IMR-90 (cell line): ENCODE results near the gene RAB4B. TPM values are rescaled to one million over a fixed set of nuclear protein-coding genes. Genes with fewer than 3 reads are reported as not detected.
"Not testable (repeated sequence)": the region's sequence is repeated elsewhere in the genome, so short reads cannot be mapped to it uniquely, and the experiment has no call there.

Experiments used
- ATAC-seq: fragments of 200-7000 bp; cut with Tn5 transposase; 2 replicates; pipeline ENCODE4 v1.9.1; 2020; ENCODE audit warnings: low read depth, mild to moderate bottlenecking, moderate library complexity
- BruUV-seq: library from RNA; stranded (reverse); fragments of 400-500 nt; replicated peaks from 2 replicates; lab custom pipeline; 2021; lab: Mats Ljungman, UMichigan
- CTCF ChIA-PET: fragments of 300-600 bp; formaldehyde crosslinking; extraction: SDS; loops from one replicate; lab custom pipeline; 2021; ENCODE audit warnings: antibody characterized with exemption; lab: Yijun Ruan, JAX
- POLR2A ChIA-PET: fragments of 300-600 bp; sonication (Branson Sonifier 250); formaldehyde crosslinking; loops from one replicate; lab custom pipeline; 2022; ENCODE audit warnings: antibody characterized with exemption; ENCODE audit not compliant: unreplicated experiment; lab: Charles Lee
- DNase-seq: peaks from one replicate; pipeline ENCODE4 v3.0.0; 2013
- H2AFZ ChIP-seq: replicated peaks from 2 replicates; pipeline ENCODE3; 2013; ENCODE audit warnings: low read length, mild to moderate bottlenecking; ENCODE audit not compliant: poor library complexity
- H2AK5ac ChIP-seq: 2 replicates; pipeline ENCODE4 v1.6.1; 2013; ENCODE audit warnings: low read depth, low read length, inconsistent platforms
- H2AK9ac ChIP-seq: replicated peaks from 2 replicates; pipeline ENCODE3; 2013; ENCODE audit warnings: mild to moderate bottlenecking, low read depth, low read length, moderate library complexity; ENCODE audit not compliant: poor library complexity
- H2BK120ac ChIP-seq: 2 replicates; pipeline ENCODE4 v1.6.1; 2013; ENCODE audit warnings: low read depth, low read length, inconsistent platforms
- H2BK15ac ChIP-seq: 3 replicates; pipeline ENCODE4 v1.6.1; 2013; ENCODE audit warnings: low read depth, low read length, inconsistent platforms
- H2BK20ac ChIP-seq: 2 replicates; pipeline ENCODE4 v1.6.1; 2013; ENCODE audit warnings: low read depth, mild to moderate bottlenecking, inconsistent platforms, low read length, moderate library complexity
- H2BK5ac ChIP-seq: 2 replicates; pipeline ENCODE4 v1.6.1; 2013; ENCODE audit warnings: mild to moderate bottlenecking, low read depth, low read length, inconsistent platforms; ENCODE audit not compliant: poor library complexity, severe bottlenecking
- H3K14ac ChIP-seq: replicated peaks from 2 replicates; pipeline ENCODE4 v1.6.1; 2013; ENCODE audit warnings: low read depth, low read length, inconsistent platforms
- H3K18ac ChIP-seq: 2 replicates; pipeline ENCODE4 v1.6.1; 2013; ENCODE audit warnings: low read depth, low read length, control low read depth
- H3K23ac ChIP-seq: 2 replicates; pipeline ENCODE4 v1.6.1; 2013; ENCODE audit warnings: low read depth, low read length, inconsistent platforms
- H3K27ac ChIP-seq: 2 replicates; pipeline ENCODE4 v1.5.1; 2013; ENCODE audit warnings: mild to moderate bottlenecking, control low read depth, low read length; ENCODE audit not compliant: insufficient read depth
- H3K27me3 ChIP-seq: 2 replicates; pipeline ENCODE4 v1.6.1; 2013; ENCODE audit warnings: low read length; ENCODE audit not compliant: control insufficient read depth, insufficient read depth
- H3K36me3 ChIP-seq: 2 replicates; pipeline ENCODE4 v1.6.1; 2013; ENCODE audit warnings: low read length, mixed read lengths; ENCODE audit not compliant: control insufficient read depth, insufficient read depth
- H3K4ac ChIP-seq: 2 replicates; pipeline ENCODE4 v1.6.1; 2013; ENCODE audit warnings: low read depth, low read length, inconsistent platforms
- H3K4me1 ChIP-seq: 2 replicates; pipeline ENCODE4 v1.6.1; 2013; ENCODE audit warnings: low read length, mixed read lengths; ENCODE audit not compliant: control insufficient read depth, insufficient read depth
- H3K4me2 ChIP-seq: 2 replicates; pipeline ENCODE4 v1.6.1; 2013; ENCODE audit warnings: low read depth, mild to moderate bottlenecking, control low read depth, low read length, moderate library complexity
- H3K4me3 ChIP-seq: 2 replicates; pipeline ENCODE4 v1.5.1; 2013; ENCODE audit warnings: low read depth, mild to moderate bottlenecking, control low read depth, low read length, moderate library complexity; ENCODE audit not compliant: insufficient read depth
- H3K56ac ChIP-seq: 2 replicates; pipeline ENCODE4 v1.6.1; 2013; ENCODE audit warnings: low read length, inconsistent platforms; ENCODE audit not compliant: insufficient read depth; ENCODE audit errors: extremely low read depth
- H3K79me1 ChIP-seq, 2 experiments: 2 replicates each; pipeline ENCODE4 v1.6.1; 2013; ENCODE audit warnings: low read length in 2 of 2, inconsistent platforms in 1 of 2, low read depth in 1 of 2
- H3K9ac ChIP-seq: 2 replicates; pipeline ENCODE4 v1.6.1; 2013; ENCODE audit warnings: low read depth, low read length, control low read depth
- H3K9me1 ChIP-seq: 2 replicates; pipeline ENCODE4 v1.6.1; 2013; ENCODE audit warnings: low read length, inconsistent platforms; ENCODE audit not compliant: insufficient read depth
- H3K9me3 ChIP-seq: 2 replicates; pipeline ENCODE4 v1.6.1; 2013; ENCODE audit warnings: low read length; ENCODE audit not compliant: control insufficient read depth, insufficient read depth
- H4K20me1 ChIP-seq: 2 replicates; pipeline ENCODE4 v1.6.1; 2013; ENCODE audit warnings: low read length, inconsistent platforms; ENCODE audit not compliant: insufficient read depth
- H4K5ac ChIP-seq: 2 replicates; pipeline ENCODE4 v1.6.1; 2013; ENCODE audit warnings: mild to moderate bottlenecking, low read depth, low read length, control low read depth
- H4K8ac ChIP-seq, 2 experiments: 2 replicates each; pipeline ENCODE4 v1.6.1; 2013; ENCODE audit warnings: low read depth in 2 of 2, low read length in 2 of 2, control low read depth in 1 of 2, inconsistent platforms in 1 of 2
- H4K91ac ChIP-seq: 2 replicates; pipeline ENCODE4 v1.6.1; 2013; ENCODE audit warnings: low read depth, low read length, inconsistent platforms; ENCODE audit not compliant: insufficient read depth
- BHLHE40 ChIP-seq: fragments of 150-350 bp; IDR thresholded peaks from 2 replicates; pipeline ENCODE4 v1.6.1; 2016; ENCODE audit warnings: mild to moderate bottlenecking, low read depth, low read length
- CHD1 ChIP-seq: IDR thresholded peaks from 2 replicates; pipeline ENCODE4 v1.6.1; 2012; ENCODE audit warnings: low read depth, low read length, improper control_type of control experiment
- MAFK ChIP-seq: IDR thresholded peaks from 2 replicates; pipeline ENCODE4 v1.6.1; 2012; ENCODE audit warnings: low read depth, low read length, improper control_type of control experiment
- MXI1 ChIP-seq: IDR thresholded peaks from 2 replicates; pipeline ENCODE4 v1.6.1; 2012; ENCODE audit warnings: low read depth, mild to moderate bottlenecking, low read length, moderate library complexity, borderline replicate concordance
- RFX5 ChIP-seq: IDR thresholded peaks from 2 replicates; pipeline ENCODE4 v1.8.0; 2012; ENCODE audit warnings: low read depth, mild to moderate bottlenecking, low read length, moderate library complexity
- WGBS, 2 experiments: methylation state at CpG; one replicate each; pipeline versions ENCODE4 v1.1.5 to v1.1.7; 2013; ENCODE audit warnings: missing lambda C conversion rate in 2 of 2; ENCODE audit not compliant: insufficient read length in 1 of 2; ENCODE audit errors: extremely low coverage in 2 of 2; 5-methylcytosine and 5-hydroxymethylcytosine counted together
- dilution Hi-C: fragments of 300-500 bp; cut with HindIII; formaldehyde crosslinking; loops from one replicate; pipeline ENCODE4 v1.14.3; 2018; ENCODE audit warnings: low sequenced_read_pairs; ENCODE audit not compliant: unreplicated experiment
- in situ Hi-C: fragments of 300-500 bp; cut with MboI; formaldehyde crosslinking; loops from 3 replicates; pipeline ENCODE4 v1.14.3; 2019; ENCODE audit warnings: low sequenced_read_pairs, inconsistent platforms, mixed read lengths
- intact Hi-C: fragments of 100-400 bp; cut with micrococcal nuclease; formaldehyde crosslinking; loops from 2 replicates; pipeline ENCODE4 v1.10.0; 2022
- polyA plus RNA-seq, 3 experiments: library from polyadenylated mRNA; depleted of rRNA; stranded (reverse); fragments of >200 nt; gene quantifications; 2 replicates each; pipeline ENCODE4 v1.2.3, GENCODE V29; 2012; ENCODE audit warnings: low replicate concordance in 1 of 3
- total RNA-seq: library from RNA; depleted of rRNA; stranded (reverse); fragments of >200 nt; gene quantifications from 2 replicates; pipeline ENCODE4 v1.2.3, GENCODE V29; 2012

The RAB4B gene
- total and polyA plus RNA-seq, 2 of the 4 experiments (the other 2 are of a cell fraction): 7.9 to 21.4 TPM

DNA sequence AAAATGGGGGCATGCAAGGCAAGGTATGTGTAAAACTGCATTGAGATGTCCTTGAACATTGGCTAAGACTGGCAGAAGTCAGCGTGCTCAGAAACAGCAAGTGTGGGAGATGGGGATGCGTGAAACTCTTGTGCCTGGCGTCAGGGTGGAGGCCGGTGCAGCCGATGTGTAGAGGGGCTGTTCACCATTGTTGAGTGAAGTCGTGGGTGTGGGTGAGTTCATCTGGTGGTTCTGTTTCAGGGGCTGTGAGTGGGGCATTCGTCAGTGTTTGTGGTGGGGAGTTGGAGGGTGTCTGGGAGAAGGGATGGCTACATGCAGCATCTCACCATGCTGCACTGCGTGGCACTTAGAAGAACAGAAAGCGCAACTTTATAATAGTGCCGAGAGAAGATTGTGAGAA is 14.1 kb upstream of the RAB4B start:
- no peak overlapping the region for H2BK5ac ChIP-seq
- BruUV-seq: no TSS peak
- in situ Hi-C loops (no loop called here), intact Hi-C loops (no loop called here), dilution Hi-C loops (no loop called here)
- H3K4me1 ChIP-seq: no peaks in the 10 kb centered on the region
- WGBS, 2 experiments: 100% methylated on average over 1 of the region's 10 CpGs; no CpG with 5 or more reads in 1 of the 2 experiments
- no peak overlapping the region for H2AK5ac ChIP-seq
- H3K79me1 ChIP-seq: peaks cover 26 to 35% of the 10 kb centered on the region in 2 experiments
- H2BK15ac ChIP-seq: no peak overlapping the region
- H4K8ac ChIP-seq: no peak overlapping the region
- H3K4ac ChIP-seq: no peak overlapping the region
- no peak overlapping the region for H3K27ac ChIP-seq
- no peak overlapping the region for H4K5ac ChIP-seq
- no peak overlapping the region for H2AFZ ChIP-seq
- ChIA-PET POLR2A (no interaction called here), CTCF (no interaction called here)
- no peak overlapping the region for H4K91ac ChIP-seq
- H3K23ac ChIP-seq: no peak overlapping the region
- no peak overlapping the region for H3K4me2 ChIP-seq
- H3K4me3 ChIP-seq: no peak overlapping the region
- DNase-seq (no peak), ATAC-seq (no peak)
- H2BK120ac ChIP-seq: no peak overlapping the region
- H3K27me3 ChIP-seq: no peaks in the 10 kb centered on the region
- H3K9me3 ChIP-seq: no peaks in the 10 kb centered on the region
- H3K9me1 ChIP-seq: peaks cover 4% of the 10 kb centered on the region
- H3K56ac ChIP-seq: no peak overlapping the region
- H2BK20ac ChIP-seq: no peak overlapping the region
- peaks cover 75% of the 10 kb centered on the region for H3K36me3 ChIP-seq
- H3K18ac ChIP-seq: no peak overlapping the region
- peaks cover 8% of the 10 kb centered on the region for H4K20me1 ChIP-seq
- no peak for TF ChIP-seq CHD1
- no peak for TF ChIP-seq MAFK
- TF ChIP-seq RFX5: no peak
- TF ChIP-seq MXI1: no peak
- no peak for TF ChIP-seq BHLHE40
- H3K9ac ChIP-seq: no peak overlapping the region
- H2AK9ac ChIP-seq: no peak overlapping the region
- no peak overlapping the region for H3K14ac ChIP-seq

DNA sequence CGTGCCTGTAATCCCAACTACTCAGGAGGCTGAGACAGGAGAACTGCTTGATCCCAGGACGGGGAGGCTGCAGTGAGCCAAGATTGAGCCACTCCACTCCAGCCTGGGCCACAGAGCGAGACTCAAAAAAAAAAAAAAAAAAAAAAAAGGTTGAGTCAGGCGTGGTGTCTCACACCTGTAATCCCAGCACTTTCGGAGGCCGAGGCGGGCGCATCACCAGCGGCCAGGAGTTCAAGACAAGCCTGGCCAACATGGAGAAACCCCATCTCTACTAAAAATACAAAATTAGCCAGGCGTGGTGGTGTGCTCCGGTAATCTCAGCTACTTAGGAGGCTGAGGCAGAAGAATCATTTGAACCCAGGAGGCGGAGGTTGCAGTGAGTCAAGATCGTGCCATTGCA is 11.7 kb upstream of the RAB4B start:
- H3K4me3 ChIP-seq, H2AFZ ChIP-seq, H4K20me1 ChIP-seq, CTCF ChIA-PET, H3K56ac ChIP-seq, H3K4ac ChIP-seq, H2AK5ac ChIP-seq, H4K91ac ChIP-seq, H2AK9ac ChIP-seq, in situ Hi-C loops, DNase-seq, H3K23ac ChIP-seq, dilution Hi-C loops, H4K8ac ChIP-seq, H3K9me1 ChIP-seq, H3K4me1 ChIP-seq, H3K9me3 ChIP-seq, H3K14ac ChIP-seq, H3K4me2 ChIP-seq, H3K27me3 ChIP-seq, H2BK120ac ChIP-seq, H3K18ac ChIP-seq, H3K9ac ChIP-seq, ATAC-seq, POLR2A ChIA-PET, H2BK5ac ChIP-seq, H3K27ac ChIP-seq, H4K5ac ChIP-seq, H2BK20ac ChIP-seq, H2BK15ac ChIP-seq, intact Hi-C loops, BruUV-seq: not testable (repeated sequence)
- Histone ChIP-seq H3K79me1 (peaks cover 19 to 20% of the 10 kb centered on the region in 2 experiments; a peak in 3 of 4 replicates), H3K36me3 (peaks cover 52% of the 10 kb centered on the region)
- 90% methylated on average over 2 of the region's 13 CpGs; no CpG with 5 or more reads in 1 of the 2 experiments for WGBS, 2 experiments
